Measurements from ENCODE around the gene PTPRM.

DNA sequence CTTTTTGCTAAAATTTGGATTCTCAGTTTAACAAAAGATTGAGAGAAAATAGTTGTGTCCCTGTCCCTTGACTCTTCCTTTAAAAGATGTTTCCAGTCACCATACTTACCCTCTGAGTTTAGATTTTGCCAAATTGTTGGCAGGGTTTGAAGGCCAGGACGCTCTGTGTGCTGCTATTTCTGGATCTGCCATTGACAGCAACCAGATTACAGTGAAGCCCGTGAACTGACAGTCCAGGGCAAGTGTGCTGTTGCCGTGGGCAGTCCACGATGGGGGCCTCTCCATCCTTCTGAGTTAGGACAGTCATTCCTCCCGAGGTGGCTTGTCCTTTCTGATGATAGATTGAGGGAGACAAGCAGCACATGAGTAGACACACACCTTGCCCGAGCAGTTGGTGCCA is 89.9 kb downstream of the PTPRM start:
- TF ChIP-seq, protein P1, sequence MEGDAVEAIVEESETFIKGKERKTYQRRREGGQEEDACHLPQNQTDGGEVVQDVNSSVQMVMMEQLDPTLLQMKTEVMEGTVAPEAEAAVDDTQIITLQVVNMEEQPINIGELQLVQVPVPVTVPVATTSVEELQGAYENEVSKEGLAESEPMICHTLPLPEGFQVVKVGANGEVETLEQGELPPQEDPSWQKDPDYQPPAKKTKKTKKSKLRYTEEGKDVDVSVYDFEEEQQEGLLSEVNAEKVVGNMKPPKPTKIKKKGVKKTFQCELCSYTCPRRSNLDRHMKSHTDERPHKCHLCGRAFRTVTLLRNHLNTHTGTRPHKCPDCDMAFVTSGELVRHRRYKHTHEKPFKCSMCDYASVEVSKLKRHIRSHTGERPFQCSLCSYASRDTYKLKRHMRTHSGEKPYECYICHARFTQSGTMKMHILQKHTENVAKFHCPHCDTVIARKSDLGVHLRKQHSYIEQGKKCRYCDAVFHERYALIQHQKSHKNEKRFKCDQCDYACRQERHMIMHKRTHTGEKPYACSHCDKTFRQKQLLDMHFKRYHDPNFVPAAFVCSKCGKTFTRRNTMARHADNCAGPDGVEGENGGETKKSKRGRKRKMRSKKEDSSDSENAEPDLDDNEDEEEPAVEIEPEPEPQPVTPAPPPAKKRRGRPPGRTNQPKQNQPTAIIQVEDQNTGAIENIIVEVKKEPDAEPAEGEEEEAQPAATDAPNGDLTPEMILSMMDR (conservative IDR thresholded peaks at IDR 0.05; ENCODE audit: low read depth in 2 of 2): no peak
- TF ChIP-seq EZH2 (IDR thresholded peaks at IDR 0.05; ENCODE audit: low read depth, unreplicated experiment) (no peak), JUNB (IDR thresholded peaks at IDR 0.05; ENCODE audit: unreplicated experiment) (no peak)
